Activated B cell treated with CpG ODN at 0.5 μM for 24 hours (primary cell): Measurements from ENCODE around the gene WFIKKN2. TPM values are rescaled to one million over a fixed set of nuclear protein-coding genes. Genes with fewer than 3 reads are reported as not detected.

Experiments
- ATAC-seq: fragments of 200-7000 bp; cut with Tn5 transposase; one replicate; pipeline ENCODE4 v1.10.0; 2021; ENCODE audit warnings: low read depth, mild to moderate bottlenecking, moderate library complexity
- CTCF ChIA-PET: fragments of 350-600 bp; sonication (Branson Sonifier 250); formaldehyde crosslinking; loops from one replicate; lab custom pipeline; 2021; ENCODE audit warnings: antibody characterized with exemption; lab: Charles Lee
- POLR2A ChIA-PET: fragments of 350-600 bp; sonication (Branson Sonifier 250); formaldehyde crosslinking; loops from one replicate; lab custom pipeline; 2021; ENCODE audit warnings: antibody characterized with exemption; lab: Charles Lee
- DNase-seq: peaks from one replicate; pipeline ENCODE4 v3.0.0; 2022
- H3K27ac Mint-ChIP-seq: one replicate; pipeline ENCODE4 v1.8.0; 2020; ENCODE audit warnings: mixed read lengths
- H3K27me3 Mint-ChIP-seq: one replicate; pipeline ENCODE4 v1.8.0; 2021; ENCODE audit warnings: mixed read lengths
- H3K36me3 Mint-ChIP-seq: one replicate; pipeline ENCODE4 v1.8.0; 2021; ENCODE audit warnings: low read depth, mixed read lengths
- H3K4me1 Mint-ChIP-seq: one replicate; pipeline ENCODE4 v1.8.0; 2021; ENCODE audit warnings: mixed read lengths
- H3K4me3 Mint-ChIP-seq: one replicate; pipeline ENCODE4 v1.8.0; 2020; ENCODE audit warnings: mild to moderate bottlenecking, mixed read lengths
- H3K9me3 Mint-ChIP-seq: one replicate; pipeline ENCODE4 v1.8.0; 2020; ENCODE audit warnings: mixed read lengths
- CTCF ChIP-seq: fragments of 200-600 bp; IDR thresholded peaks from one replicate; pipeline ENCODE4 v1.8.0; 2022; ENCODE audit warnings: antibody characterized with exemption, mild to moderate bottlenecking
- intact Hi-C: fragments of 100-400 bp; cut with micrococcal nuclease; formaldehyde crosslinking; loops from one replicate; pipeline ENCODE4 v1.15.1; 2024
- total RNA-seq: library from RNA; stranded (reverse); gene quantifications from 2 replicates; pipeline ENCODE4 v1.2.3, GENCODE V29; 2022

Gene WFIKKN2
- total RNA-seq, 1 donor from 2014 or later, result not detected

DNA sequence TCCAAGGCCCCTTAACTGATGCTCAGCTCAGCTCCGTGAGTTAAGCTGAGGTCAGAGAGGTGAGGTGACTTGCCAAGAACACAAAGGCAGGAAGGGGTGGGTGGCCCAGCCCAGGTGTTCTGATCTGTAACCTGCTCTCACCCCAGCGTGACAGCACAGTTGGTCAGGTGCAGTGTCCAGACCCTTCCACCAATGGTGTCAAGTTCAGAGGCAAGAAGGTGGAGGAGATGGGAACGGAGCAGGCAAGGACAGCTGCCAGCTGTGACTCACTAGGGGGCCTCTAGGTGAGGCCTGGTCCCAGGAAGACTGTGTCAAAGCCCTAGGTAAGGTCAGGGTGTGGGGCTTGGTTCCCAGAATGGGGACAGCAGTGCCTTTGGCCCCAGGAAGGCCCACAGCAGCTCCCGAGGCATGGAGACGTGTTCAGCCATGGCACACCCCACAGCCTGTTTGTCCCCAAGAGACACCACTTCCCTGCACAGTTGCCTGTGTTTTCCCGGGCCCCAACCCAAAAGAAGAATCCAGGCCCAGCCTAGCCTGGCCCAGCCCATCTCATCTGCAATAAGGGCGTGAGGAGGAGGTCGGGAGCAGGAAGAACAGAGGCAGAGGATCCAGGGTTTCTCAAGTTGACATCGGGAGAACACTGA, 7.2 kb downstream of the WFIKKN2 start:
- TF ChIP-seq CTCF, result no peak
- CTCF ChIA-PET, result interaction anchor here (1.2 kb wide), 1 partner anchor 297 kb away, joined by 4 read pairs; no protein-coding TSS in a partner anchor
- Mint-ChIP-seq H3K4me3 (no peak overlapping the region), H3K9me3 (no peaks in the 10 kb centered on the region), H3K4me1 (no peaks in the 10 kb centered on the region), H3K27me3 (no peaks in the 10 kb centered on the region), H3K36me3 (no peaks in the 10 kb centered on the region), H3K27ac (no peak overlapping the region)
- DNase-seq (no peak), ATAC-seq (no peak)
- POLR2A ChIA-PET, result no interaction called here
- intact Hi-C loops, result loop anchor here (1.0 kb wide), 1 partner anchor 295 kb away; the partner anchor contains the start of gene SPATA20

DNA sequence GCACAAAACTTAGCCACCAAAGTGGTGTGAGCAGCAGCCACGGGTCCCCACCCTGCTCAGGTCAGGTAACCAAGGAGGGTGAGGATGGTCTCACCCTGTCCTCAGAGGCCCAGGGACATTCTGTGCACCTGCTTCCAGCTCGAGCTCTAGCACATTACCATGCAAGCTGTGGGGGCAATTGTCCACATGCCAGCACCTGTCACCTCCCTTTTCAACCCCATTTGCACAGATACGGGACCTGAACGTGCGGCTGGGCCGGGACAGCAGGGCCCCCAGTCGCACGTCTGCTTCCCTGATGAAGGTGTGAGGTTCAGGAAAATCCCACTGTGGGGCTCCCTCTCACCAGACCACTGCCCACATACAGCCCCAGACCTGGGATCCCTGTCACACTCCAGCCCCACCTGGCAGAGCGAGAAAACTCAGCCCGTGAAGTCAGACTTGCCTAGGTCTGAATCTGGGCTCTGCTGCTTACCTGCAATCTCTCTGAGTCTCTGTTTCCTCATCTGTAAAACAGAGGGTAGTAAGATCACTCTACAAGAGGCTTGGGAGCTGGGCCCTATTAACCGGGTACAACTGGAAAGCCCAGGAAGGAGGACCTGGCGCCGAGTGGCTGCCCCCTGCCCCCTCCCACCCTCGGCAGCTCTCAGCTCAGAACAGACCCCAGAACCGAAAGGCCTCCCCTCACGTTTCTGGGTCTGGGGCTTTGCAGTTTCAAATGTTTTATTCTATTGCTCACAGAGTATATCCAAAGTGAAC, 7.9 kb downstream of the WFIKKN2 start:
- H3K27me3 Mint-ChIP-seq, result no peaks in the 10 kb centered on the region
- ChIA-PET CTCF (no interaction called here), POLR2A (no interaction called here)
- no peak overlapping the region for H3K27ac Mint-ChIP-seq
- intact Hi-C loops, result no loop called here
- no peak for ATAC-seq
- peaks cover 1% of the 10 kb centered on the region for H3K9me3 Mint-ChIP-seq
- H3K4me1 Mint-ChIP-seq, result no peaks in the 10 kb centered on the region
- H3K36me3 Mint-ChIP-seq, result no peaks in the 10 kb centered on the region
- no peak for TF ChIP-seq CTCF
- DNase-seq, result no peak
- no peak overlapping the region for H3K4me3 Mint-ChIP-seq

DNA sequence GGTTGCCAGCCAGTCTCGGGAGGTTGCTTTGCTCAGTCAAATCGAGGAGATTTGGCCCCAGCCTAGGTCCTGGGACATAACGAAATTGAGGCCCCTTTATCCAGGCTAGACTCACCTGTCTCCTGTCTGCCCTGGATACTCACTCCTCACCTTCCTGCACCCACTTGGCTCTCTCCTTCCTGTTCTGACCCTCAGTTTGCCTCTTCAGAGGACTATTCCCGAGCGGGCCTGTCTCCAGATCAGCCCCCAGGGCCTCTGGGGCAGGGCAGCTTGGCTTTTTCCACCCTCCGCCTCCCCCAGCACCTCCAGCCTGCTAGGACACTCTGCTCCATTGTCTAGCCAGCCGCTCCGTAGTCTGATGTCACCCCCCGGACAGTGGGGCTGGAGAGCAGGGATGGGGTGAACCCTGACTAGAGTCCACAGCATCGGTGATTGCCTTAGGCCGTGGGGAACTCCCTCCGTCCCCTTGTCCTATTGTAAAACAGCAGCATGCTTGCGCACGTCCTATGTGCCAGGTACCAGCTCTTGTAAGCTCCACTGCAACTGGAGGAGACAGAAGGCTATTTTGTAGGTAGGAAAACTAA, 8.8 kb downstream of the WFIKKN2 start:
- Mint-ChIP-seq H3K4me3 (no peak overlapping the region), H3K36me3 (no peaks in the 10 kb centered on the region), H3K27ac (no peak overlapping the region), H3K27me3 (no peaks in the 10 kb centered on the region), H3K9me3 (peaks cover 7% of the 10 kb centered on the region), H3K4me1 (no peaks in the 10 kb centered on the region)
- ChIA-PET POLR2A (no interaction called here), CTCF (no interaction called here)
- no peak for TF ChIP-seq CTCF
- DNase-seq (no peak), ATAC-seq (no peak)
- intact Hi-C loops, result no loop called here

GRCh38 chr17:50845240-50846147, 10.1 kb downstream of the WFIKKN2 start:
- Mint-ChIP-seq H3K4me3 (no peak overlapping the region), H3K4me1 (no peaks in the 10 kb centered on the region), H3K27ac (no peak overlapping the region), H3K9me3 (peaks cover 7% of the 10 kb centered on the region), H3K27me3 (no peaks in the 10 kb centered on the region), H3K36me3 (no peaks in the 10 kb centered on the region)
- DNase-seq (no peak), ATAC-seq (no peak)
- no peak for TF ChIP-seq CTCF
- ChIA-PET POLR2A (no interaction called here), CTCF (no interaction called here)
- intact Hi-C loops, result no loop called here
